Frontal cortex (tissue), 4 donors: Measurements from ENCODE around the gene ARSG. TPM values are rescaled to one million over a fixed set of nuclear protein-coding genes. Genes with fewer than 3 reads are reported as not detected.
"Not testable (repeated sequence)": the region's sequence is repeated elsewhere in the genome, so short reads cannot be mapped to it uniquely, and the experiment has no call there.

Experiments
- DNase-seq, 2 donors: peaks; one replicate each; pipeline ENCODE4 v3.0.0; 2012; ENCODE audit warnings: low spot score in 2 of 2
- FAIRE-seq: peaks from 2 replicates; lab custom pipeline; 2012; peaks lifted over from hg19 to GRCh38; lab: Jason Lieb, UNC
- total RNA-seq: library from RNA; depleted of rRNA; stranded (reverse); fragments of >200 nt; gene quantifications from one replicate; pipeline ENCODE4 v1.2.3, GENCODE V29; 2014
- donor health status: control.
- donor health status: control.
- donor health status: control.

Gene ARSG
- total RNA-seq, 1 donor from 2014 or later, result 5.7 TPM

GRCh38 chr17:68414901-68415300 is 123.6 kb downstream of the ARSG start:
- not testable (repeated sequence) for FAIRE-seq, DNase-seq

GRCh38 chr17:68417317-68417716 is 126.0 kb downstream of the ARSG start:
- DNase-seq, result no peak
- no peak for FAIRE-seq

GRCh38 chr17:68418876-68419275 is 127.6 kb downstream of the ARSG start:
- no peak for DNase-seq
- FAIRE-seq, result no peak

- FAIRE-seq (no peak), DNase-seq (no peak)
These were observed 128.8 kb downstream of the ARSG start for GRCh38 chr17:68420065-68420464.

- FAIRE-seq (no peak), DNase-seq (no peak)
These were observed 130.2 kb downstream of the ARSG start for GRCh38 chr17:68421486-68421885.

- no peak for FAIRE-seq
- no peak for DNase-seq
These were observed 131.5 kb downstream of the ARSG start for GRCh38 chr17:68422821-68423220.

- no peak for DNase-seq
- FAIRE-seq, result no peak
These were observed 132.0 kb downstream of the ARSG start for GRCh38 chr17:68423251-68423650.

- DNase-seq (no peak), FAIRE-seq (no peak)
These were observed 132.9 kb downstream of the ARSG start for GRCh38 chr17:68424203-68424602.

- DNase-seq (no peak), FAIRE-seq (no peak)
These were observed 133.6 kb downstream of the ARSG start for GRCh38 chr17:68424861-68425260.

GRCh38 chr17:68425979-68426378 is 134.7 kb downstream of the ARSG start:
- FAIRE-seq, result no peak

GRCh38 chr17:68427575-68427974 is 136.3 kb downstream of the ARSG start:
- DNase-seq (no peak), FAIRE-seq (no peak)

More at GRCh38 chr17:68425979-68426378, 134.7 kb downstream of the ARSG start:
- DNase-seq, result no peak

- DNase-seq (no peak), FAIRE-seq (no peak)
These were observed 137.3 kb downstream of the ARSG start for GRCh38 chr17:68428498-68429172.

GRCh38 chr17:68429881-68430280 is 138.6 kb downstream of the ARSG start:
- FAIRE-seq, result no peak

GRCh38 chr17:68431045-68431608 is 139.8 kb downstream of the ARSG start:
- DNase-seq (no peak), FAIRE-seq (no peak)

More at GRCh38 chr17:68429881-68430280, 138.6 kb downstream of the ARSG start:
- DNase-seq, result no peak

GRCh38 chr17:68431661-68432071 is 140.4 kb downstream of the ARSG start:
- DNase-seq, result no peak
- FAIRE-seq, result no peak

GRCh38 chr17:68432086-68432864 is 141.0 kb downstream of the ARSG start:
- DNase-seq (no peak), FAIRE-seq (no peak)

GRCh38 chr17:68433211-68433610 is 141.9 kb downstream of the ARSG start:
- FAIRE-seq, result no peak
- DNase-seq, result no peak

- no peak for FAIRE-seq
- DNase-seq, result no peak
These were observed 142.7 kb downstream of the ARSG start for GRCh38 chr17:68433911-68434508.

- DNase-seq (no peak), FAIRE-seq (no peak)
These were observed 144.1 kb downstream of the ARSG start for GRCh38 chr17:68435361-68435760.
